ENCODE measurements around the gene CARMIL1. TPM values are rescaled to one million over a fixed set of nuclear protein-coding genes. Genes with fewer than 3 reads are reported as not detected.

Gene CARMIL1
- total and polyA plus RNA-seq, 2 of the 8 experiments (the other 6 are each of a cell fraction or from before 2014, with no cell fraction given) = 20.3 to 40.4 TPM

- no peak for TF ChIP-seq CTCF (IDR thresholded peaks at IDR 0.05; ENCODE audit: control extremely low read depth in 1 of 3, insufficient read depth in 1 of 3, low read depth in 1 of 3, low read length in 3 of 3)
- TF ChIP-seq GABPA (IDR thresholded peaks at IDR 0.05; ENCODE audit: borderline replicate concordance, insufficient read depth, low read length) = no peak
- TF ChIP-seq NANOG (IDR thresholded peaks at IDR 0.05; ENCODE audit: insufficient read depth, low read depth, low read length, poor library complexity, severe bottlenecking) = no peak
- TF ChIP-seq SIN3A (conservative IDR thresholded peaks at IDR 0.05 in 1 of 2, IDR thresholded peaks at IDR 0.05 in 1 of 2; ENCODE audit: low read depth in 1 of 2, low read length in 2 of 2) = no peak
Observed at GRCh38 chr6:25465941-25466340, 186.8 kb downstream of the CARMIL1 start (continued).

All from H1 (cell line).